SJSA1 (cell line): Measurements from ENCODE around the gene KIF1C. TPM values are rescaled to one million over a fixed set of nuclear protein-coding genes. Genes with fewer than 3 reads are reported as not detected.

ENCODE experiments used
- DNase-seq, 2 experiments: peaks; one replicate each; pipeline ENCODE4 v3.0.0-alpha.2; 2015 to 2020; ENCODE audit warnings: low spot score in 2 of 2, low read depth in 1 of 2
- H3K27ac ChIP-seq: fragments of 250-450 bp; sonication (Bioruptor Pico); 2 replicates; pipeline ENCODE4 v1.5.1; 2020; ENCODE audit warnings: mild to moderate bottlenecking, moderate library complexity
- H3K27me3 ChIP-seq: fragments of 250-450 bp; sonication (Bioruptor Pico); replicated peaks from 2 replicates; pipeline ENCODE4 v1.5.1; 2020; ENCODE audit warnings: mild to moderate bottlenecking, moderate library complexity
- H3K36me3 ChIP-seq: fragments of 250-450 bp; sonication (Bioruptor Pico); 2 replicates; pipeline ENCODE4 v1.5.1; 2020; ENCODE audit warnings: mild to moderate bottlenecking
- H3K4me1 ChIP-seq: fragments of 250-450 bp; sonication (Bioruptor Pico); replicated peaks from 2 replicates; pipeline ENCODE4 v1.6.1; 2021; ENCODE audit warnings: mild to moderate bottlenecking
- H3K4me3 ChIP-seq: fragments of 250-450 bp; sonication (Bioruptor Pico); 2 replicates; pipeline ENCODE4 v1.5.1; 2020; ENCODE audit warnings: mild to moderate bottlenecking
- H3K9me3 ChIP-seq: fragments of 250-450 bp; sonication (Bioruptor Pico); replicated peaks from 2 replicates; pipeline ENCODE4 v1.5.1; 2020; ENCODE audit warnings: mild to moderate bottlenecking
- total RNA-seq: library from RNA; depleted of rRNA; stranded (reverse); fragments of >200 nt; shearing (Covaris generic); gene quantifications from 2 replicates; pipeline ENCODE4 v1.2.3, GENCODE V29; 2014

Gene KIF1C
- total RNA-seq, 1 experiment from 2014 or later: 72.3 TPM

DNA sequence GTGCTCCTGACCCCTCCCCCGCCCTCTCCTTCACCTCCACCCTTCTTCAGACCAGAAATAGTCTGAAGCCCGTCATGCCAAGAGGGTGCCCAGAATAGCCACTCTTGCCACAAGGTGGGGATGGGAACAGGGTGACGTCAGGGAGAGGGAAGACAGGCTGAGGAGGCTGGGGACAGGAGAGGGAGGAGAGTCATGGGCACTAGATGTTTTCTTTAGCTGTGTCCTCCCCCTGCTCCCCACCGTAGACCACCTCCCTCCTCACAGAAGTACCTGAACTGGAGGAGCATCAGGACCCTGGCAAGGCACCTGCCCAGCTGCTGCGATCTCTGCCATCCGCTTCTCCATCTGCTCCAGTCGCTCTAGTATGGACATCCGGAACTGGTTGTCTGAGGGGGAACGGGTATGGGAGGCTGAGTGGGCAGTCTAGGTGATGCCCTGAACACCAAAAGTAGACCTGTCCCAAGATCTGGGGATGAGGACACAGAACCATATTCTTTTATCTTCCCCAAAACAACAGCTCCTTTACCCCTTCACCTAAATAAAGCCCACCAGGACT lies 23.6 kb upstream of the KIF1C start:
- Histone ChIP-seq H3K9me3 (no peaks in the 10 kb centered on the region), H3K27me3 (no peaks in the 10 kb centered on the region), H3K27ac (no peak overlapping the region), H3K4me1 (peaks cover 21% of the 10 kb centered on the region), H3K36me3 (peaks cover 87% of the 10 kb centered on the region), H3K4me3 (no peak overlapping the region)
- no peak for DNase-seq

GRCh38 chr17:4978726-4979125 lies 19.0 kb upstream of the KIF1C start:
- no peaks in the 10 kb centered on the region for H3K27me3 ChIP-seq
- DNase-seq: no peak
- H3K4me1 ChIP-seq: peaks cover 20% of the 10 kb centered on the region
- H3K9me3 ChIP-seq: no peaks in the 10 kb centered on the region
- peaks cover 78% of the 10 kb centered on the region for H3K36me3 ChIP-seq
- H3K4me3 ChIP-seq: no peak overlapping the region
- H3K27ac ChIP-seq: no peak overlapping the region

- no peaks in the 10 kb centered on the region for H3K9me3 ChIP-seq
- no peak overlapping the region for H3K4me3 ChIP-seq
- peaks cover 33% of the 10 kb centered on the region for H3K4me1 ChIP-seq
- H3K36me3 ChIP-seq: peaks cover 71% of the 10 kb centered on the region
- DNase-seq: peak in 1 of 2 experiments; percentile 50
- H3K27ac ChIP-seq: no peak overlapping the region
- no peaks in the 10 kb centered on the region for H3K27me3 ChIP-seq
Observed at GRCh38 chr17:4980644-4981216, 17.0 kb upstream of the KIF1C start.

DNA sequence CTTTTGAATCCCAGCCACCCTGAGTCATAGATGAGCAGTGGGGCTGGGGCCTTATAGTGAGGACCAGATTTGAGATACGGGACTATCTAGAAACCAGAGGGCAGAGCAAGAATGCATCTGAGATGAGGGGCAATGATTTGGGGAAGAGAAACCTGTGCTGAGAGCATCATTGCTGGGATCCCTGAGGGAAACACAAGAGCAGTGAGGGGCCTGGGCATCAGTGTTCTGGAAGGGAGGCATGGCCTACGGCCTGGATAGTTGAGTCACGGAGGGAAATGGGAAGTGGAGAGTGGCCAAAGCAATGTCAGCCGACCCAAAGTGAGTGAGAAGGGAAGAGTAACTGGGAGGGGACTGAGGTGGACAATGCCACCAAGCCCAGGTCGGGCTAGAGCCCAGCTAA lies 15.4 kb upstream of the KIF1C start:
- Histone ChIP-seq H3K4me1 (peaks cover 48% of the 10 kb centered on the region), H3K27ac (no peak overlapping the region), H3K4me3 (no peak overlapping the region), H3K9me3 (no peaks in the 10 kb centered on the region), H3K36me3 (peaks cover 67% of the 10 kb centered on the region), H3K27me3 (no peaks in the 10 kb centered on the region)
- no peak for DNase-seq

GRCh38 chr17:4986403-4986802 lies 11.3 kb upstream of the KIF1C start:
- H3K4me1 ChIP-seq: peaks cover 58% of the 10 kb centered on the region
- peak overlapping the region; percentile 52 for H3K27ac ChIP-seq
- H3K9me3 ChIP-seq: no peaks in the 10 kb centered on the region
- no peaks in the 10 kb centered on the region for H3K27me3 ChIP-seq
- peaks cover 35% of the 10 kb centered on the region for H3K36me3 ChIP-seq
- H3K4me3 ChIP-seq: peak overlapping the region; percentile 60
- DNase-seq: peak in 1 of 2 experiments; percentile 25

DNA sequence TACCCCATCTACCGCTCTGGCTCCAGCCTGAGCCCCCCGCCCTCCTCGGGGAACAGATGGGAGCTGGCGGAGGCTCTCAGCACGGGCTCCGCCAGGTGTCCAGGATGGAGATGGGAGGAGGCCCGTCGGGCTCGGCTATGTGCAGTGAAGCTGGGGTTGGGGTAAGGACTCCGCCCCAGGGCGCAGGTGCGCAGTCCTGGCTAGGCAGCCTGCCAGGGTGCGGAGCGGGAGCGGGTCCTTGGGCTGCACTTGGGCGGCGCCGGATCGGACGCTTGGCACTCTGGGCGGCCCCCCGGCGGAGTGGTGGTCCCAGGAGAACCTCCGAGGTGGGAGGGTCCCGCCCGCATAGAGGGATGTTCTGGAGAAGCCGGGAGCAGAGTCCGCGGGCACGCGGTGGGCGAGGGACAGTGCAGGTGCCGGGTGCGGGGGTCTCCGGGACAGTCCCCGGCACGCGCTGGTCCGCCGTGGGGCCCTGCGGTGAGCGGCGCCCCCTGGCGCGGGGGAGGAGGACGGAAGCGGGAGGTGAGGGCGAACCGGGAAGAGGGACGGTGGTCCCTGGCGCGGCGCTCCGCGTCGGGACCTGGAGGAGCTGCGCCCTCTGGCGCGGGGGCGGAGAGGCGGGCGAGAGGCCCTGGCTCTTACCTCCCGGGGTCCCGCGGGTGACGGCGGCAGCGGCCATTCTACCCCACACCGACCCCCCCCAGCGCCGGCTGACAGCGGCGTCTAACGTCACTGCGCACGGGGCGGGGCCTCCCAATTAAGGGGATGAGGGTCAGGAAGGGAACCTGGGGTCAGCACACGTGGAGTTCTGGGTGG lies 10.6 kb upstream of the KIF1C start, which contains the start of gene CAMTA2:
Gene CAMTA2 (minus strand): TSS at position 725 of the 816 bp plus-strand sequence. CDS start 1,453 bp downstream, outside the sequence.
- Histone ChIP-seq H3K36me3 (peaks cover 31% of the 10 kb centered on the region), H3K27ac (peak within 1 kb of the TSS; percentile 52), H3K4me3 (peak within 1 kb of the TSS; percentile 60), H3K4me1 (peaks cover 58% of the 10 kb centered on the region), H3K27me3 (no peaks in the 10 kb centered on the region), H3K9me3 (no peaks in the 10 kb centered on the region)
- peak; percentile 88 to 89 for DNase-seq

GRCh38 chr17:4987767-4988567 lies 9.8 kb upstream of the KIF1C start:
- Histone ChIP-seq H3K27me3 (no peaks in the 10 kb centered on the region), H3K27ac (peak overlapping the region; percentile 52), H3K36me3 (peaks cover 23% of the 10 kb centered on the region), H3K4me3 (peak overlapping the region; percentile 60), H3K9me3 (no peaks in the 10 kb centered on the region), H3K4me1 (peaks cover 50% of the 10 kb centered on the region)
- DNase-seq: no peak

GRCh38 chr17:4994081-4994595 lies 3.6 kb upstream of the KIF1C start:
- Histone ChIP-seq H3K4me3 (no peak overlapping the region), H3K9me3 (no peaks in the 10 kb centered on the region), H3K36me3 (peaks cover 11% of the 10 kb centered on the region), H3K27ac (no peak overlapping the region), H3K27me3 (no peaks in the 10 kb centered on the region), H3K4me1 (peaks cover 10% of the 10 kb centered on the region)
- DNase-seq: no peak

GRCh38 chr17:4998027-4998731 lies 429 bp downstream of the KIF1C start:
- Histone ChIP-seq H3K9me3 (no peaks in the 10 kb centered on the region), H3K4me1 (peaks cover 16% of the 10 kb centered on the region), H3K27ac (peak overlapping the region; percentile 67), H3K36me3 (peaks cover 51% of the 10 kb centered on the region), H3K27me3 (no peaks in the 10 kb centered on the region), H3K4me3 (peak overlapping the region; percentile 74)
- DNase-seq: peak in 1 of 2 experiments; percentile 57

DNA sequence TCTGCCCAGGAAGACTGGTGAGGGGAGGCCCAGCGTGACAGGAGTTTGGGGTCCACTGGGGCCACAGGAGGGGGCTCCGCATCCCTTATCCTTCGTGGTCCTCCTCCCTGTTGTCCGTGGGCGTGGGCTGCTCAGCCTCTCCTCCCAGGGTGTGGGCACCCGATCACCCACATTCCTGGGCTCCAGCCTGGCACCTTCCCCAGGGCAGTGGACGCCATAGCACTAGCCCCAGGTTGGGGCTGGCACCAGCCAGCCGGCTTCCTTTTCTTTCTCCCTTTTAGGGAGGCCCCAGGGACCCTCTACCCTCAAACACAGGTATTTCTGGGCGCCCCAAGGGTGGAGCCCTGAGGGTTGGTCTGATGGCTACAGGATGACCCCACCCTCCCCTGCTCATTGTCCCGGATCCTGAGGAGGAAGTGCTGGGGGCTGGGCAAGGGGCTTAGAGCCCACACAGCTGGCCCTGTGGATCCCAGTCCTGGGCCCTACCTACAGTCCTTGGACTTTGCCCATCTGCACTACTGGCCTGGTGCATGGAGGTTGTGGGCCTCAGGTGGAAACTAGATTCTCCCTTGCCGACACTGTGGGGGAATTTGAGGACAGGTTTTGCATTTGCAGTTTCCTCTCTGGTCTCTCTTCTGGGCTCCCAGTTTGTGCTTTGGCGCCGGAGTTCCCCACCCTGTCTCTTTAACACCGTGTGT lies 1.1 kb downstream of the KIF1C start:
- peak overlapping the region; percentile 74 for H3K4me3 ChIP-seq
- H3K27ac ChIP-seq: peak overlapping the region; percentile 67; the same call in 1 of the 2 replicates
- peaks cover 16% of the 10 kb centered on the region for H3K4me1 ChIP-seq
- peaks cover 58% of the 10 kb centered on the region for H3K36me3 ChIP-seq
- no peak for DNase-seq
- H3K27me3 ChIP-seq: no peaks in the 10 kb centered on the region
- H3K9me3 ChIP-seq: no peaks in the 10 kb centered on the region

GRCh38 chr17:4999430-5000093 lies 1.8 kb downstream of the KIF1C start:
- peaks cover 16% of the 10 kb centered on the region for H3K4me1 ChIP-seq
- no peak for DNase-seq
- H3K27me3 ChIP-seq: no peaks in the 10 kb centered on the region
- no peak overlapping the region for H3K27ac ChIP-seq
- peak overlapping the region; percentile 74 for H3K4me3 ChIP-seq
- H3K9me3 ChIP-seq: no peaks in the 10 kb centered on the region
- peaks cover 65% of the 10 kb centered on the region for H3K36me3 ChIP-seq

DNA sequence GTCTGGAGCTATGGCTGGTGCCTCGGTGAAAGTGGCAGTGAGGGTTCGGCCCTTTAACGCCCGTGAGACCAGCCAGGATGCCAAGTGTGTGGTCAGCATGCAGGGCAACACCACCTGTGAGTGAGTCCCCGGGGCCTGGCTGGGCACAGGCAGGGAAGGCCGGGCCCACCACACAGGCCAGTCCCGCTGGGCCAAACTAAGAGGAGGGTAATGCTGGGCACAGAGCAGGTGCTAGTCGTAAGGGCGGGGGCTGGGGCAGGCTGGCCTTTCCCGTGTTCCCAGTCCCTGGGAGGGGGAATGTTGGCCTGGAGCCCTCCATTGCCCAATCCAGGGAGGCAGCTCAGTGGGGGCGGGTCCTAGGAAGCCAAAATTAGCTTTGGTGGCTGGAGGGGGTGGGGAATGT lies 2.5 kb downstream of the KIF1C start:
- H3K27me3 ChIP-seq: no peaks in the 10 kb centered on the region
- no peak overlapping the region for H3K27ac ChIP-seq
- H3K4me3 ChIP-seq: peak overlapping the region; percentile 74; the same call in 1 of the 2 replicates
- H3K4me1 ChIP-seq: peaks cover 16% of the 10 kb centered on the region
- H3K9me3 ChIP-seq: no peaks in the 10 kb centered on the region
- DNase-seq: no peak
- peaks cover 72% of the 10 kb centered on the region for H3K36me3 ChIP-seq
